Endothelial cell of umbilical vein (primary cell): ENCODE data around the gene SULT1C3. TPM values are rescaled to one million over a fixed set of nuclear protein-coding genes. Genes with fewer than 3 reads are reported as not detected.

ENCODE experiments used
- BruUV-seq: library from RNA; stranded (reverse); fragments of 400-500 nt; replicated peaks from 2 replicates; lab custom pipeline; 2021; lab: Mats Ljungman, UMichigan
- CTCF ChIA-PET: fragments of 300-600, 350-600 bp; sonication (Branson Sonifier 250); formaldehyde crosslinking; loops from one replicate; lab custom pipeline; 2021; ENCODE audit warnings: antibody characterized with exemption, inconsistent platforms; lab: Charles Lee
- POLR2A ChIA-PET: fragments of 300-600, 350-600 bp; sonication (Branson Sonifier 250); formaldehyde crosslinking; loops from one replicate; lab custom pipeline; 2021; ENCODE audit warnings: antibody characterized with exemption, inconsistent platforms; lab: Charles Lee
- DNase-seq: peaks from one replicate; pipeline ENCODE4 v3.0.0-alpha.2; 2011; ENCODE audit warnings: low read depth, low spot score
- FAIRE-seq: peaks from 2 replicates; lab custom pipeline; 2011; peaks lifted over from hg19 to GRCh38; lab: Jason Lieb, UNC
- H2AFZ ChIP-seq: 2 replicates; pipeline ENCODE4 v1.6.0; 2012; ENCODE audit warnings: low read depth, low read length, control low read depth, inconsistent platforms
- H3K27ac ChIP-seq: 2 replicates; pipeline ENCODE4 v1.5.1; 2011; ENCODE audit warnings: low read depth, mild to moderate bottlenecking, control low read depth, low read length, moderate library complexity; ENCODE audit not compliant: insufficient read depth
- H3K27me3 ChIP-seq, 2 experiments: 2 replicates each; pipeline versions ENCODE4 v1.6.0 to v1.6.1; 2011; ENCODE audit warnings: low read length in 2 of 2, mixed read lengths in 1 of 2; ENCODE audit not compliant: control insufficient read depth in 2 of 2, insufficient read depth in 2 of 2
- H3K36me3 ChIP-seq, 2 experiments: 2 replicates in 1 of 2; 3 replicates in 1 of 2; pipeline ENCODE4 v1.5.1; 2011; ENCODE audit warnings: low read length in 2 of 2, mild to moderate bottlenecking in 1 of 2, moderate library complexity in 1 of 2; ENCODE audit not compliant: control insufficient read depth in 2 of 2, insufficient read depth in 2 of 2; ENCODE audit errors: extremely low read depth in 1 of 2
- H3K4me1 ChIP-seq: 3 replicates; pipeline ENCODE4 v1.5.1; 2011; ENCODE audit warnings: mild to moderate bottlenecking, low read length; ENCODE audit not compliant: control insufficient read depth, insufficient read depth; ENCODE audit errors: extremely low read depth
- H3K4me2 ChIP-seq: 2 replicates; pipeline ENCODE4 v1.6.1; 2011; ENCODE audit warnings: low read length, control low read depth, mixed read lengths; ENCODE audit not compliant: insufficient read depth
- H3K4me3 ChIP-seq, 3 experiments: fragments of 200-600 bp in 1 of 3; sonication (generic), shearing (Covaris generic) in 1 of 3; replicated peaks in 1 of 3; 2 replicates each; pipeline ENCODE4 v1.5.1; 2011 to 2016; ENCODE audit warnings: control low read depth in 3 of 3, low read length in 3 of 3, mild to moderate bottlenecking in 2 of 3, inconsistent platforms in 1 of 3, low read depth in 1 of 3, moderate library complexity in 1 of 3; ENCODE audit not compliant: insufficient read depth in 1 of 3
- H3K79me2 ChIP-seq: 2 replicates; pipeline ENCODE4 v1.6.0; 2012; ENCODE audit warnings: low read length, inconsistent platforms; ENCODE audit not compliant: control insufficient read depth, insufficient read depth
- H3K9ac ChIP-seq: replicated peaks from 2 replicates; pipeline ENCODE3; 2011; ENCODE audit warnings: low read length, control low read depth; ENCODE audit not compliant: insufficient read depth; ENCODE audit errors: extremely low read depth
- H3K9me1 ChIP-seq: replicated peaks from 3 replicates; pipeline ENCODE4 v1.6.0; 2011; ENCODE audit warnings: mild to moderate bottlenecking, low read length; ENCODE audit not compliant: control insufficient read depth, insufficient read depth; ENCODE audit errors: extremely low read depth
- H3K9me3 ChIP-seq: replicated peaks from 2 replicates; pipeline ENCODE4 v1.5.1; 2012; ENCODE audit warnings: low read length, inconsistent platforms; ENCODE audit not compliant: control insufficient read depth, insufficient read depth
- H4K20me1 ChIP-seq: replicated peaks from 2 replicates; pipeline ENCODE3; 2011; ENCODE audit warnings: mild to moderate bottlenecking, low read length; ENCODE audit not compliant: control insufficient read depth, insufficient read depth; ENCODE audit errors: extremely low read depth
- EZH2 ChIP-seq: IDR thresholded peaks from 2 replicates; pipeline ENCODE4 v1.6.1; 2012; ENCODE audit warnings: borderline replicate concordance, low read depth, mild to moderate bottlenecking, moderate library complexity, low read length, inconsistent platforms; ENCODE audit not compliant: severe bottlenecking
- FOS ChIP-seq: IDR thresholded peaks from 2 replicates; pipeline ENCODE4 v1.6.1; 2011; ENCODE audit warnings: mild to moderate bottlenecking, low read length, moderate library complexity, borderline replicate concordance; ENCODE audit not compliant: insufficient read depth
- GATA2 ChIP-seq: IDR thresholded peaks from 2 replicates; pipeline ENCODE4 v1.7.0; 2011; ENCODE audit warnings: low read depth, mild to moderate bottlenecking, moderate library complexity, mixed read lengths, low read length; ENCODE audit not compliant: insufficient read length, insufficient read depth
- JUN ChIP-seq: IDR thresholded peaks from 2 replicates; pipeline ENCODE4 v1.6.1; 2011; ENCODE audit warnings: borderline replicate concordance, low read depth; ENCODE audit not compliant: insufficient read length, insufficient read depth
- MYC ChIP-seq: IDR thresholded peaks from one replicate; pipeline ENCODE4 v1.6.1; 2011; ENCODE audit warnings: mild to moderate bottlenecking, low read depth, low read length
- POLR2A ChIP-seq: IDR thresholded peaks from 2 replicates; pipeline ENCODE4 v1.6.1; 2012; ENCODE audit warnings: low read depth, mild to moderate bottlenecking, control low read depth, low read length
- POLR2AphosphoS5 ChIP-seq: IDR thresholded peaks from 2 replicates; pipeline ENCODE4 v1.6.1; 2012; ENCODE audit warnings: low read depth, mild to moderate bottlenecking, control low read depth, low read length, moderate library complexity; ENCODE audit not compliant: insufficient read depth
- dilution Hi-C: fragments of 300-500 bp; cut with MboI; formaldehyde crosslinking; loops from one replicate; pipeline ENCODE4 v1.15.0; 2019; ENCODE audit warnings: low sequenced_read_pairs; ENCODE audit not compliant: extremely low pct_ligation_motif_present
- intact Hi-C: fragments of 100-400 bp; cut with micrococcal nuclease; formaldehyde crosslinking; loops from one replicate; pipeline ENCODE4 v1.10.0; 2022
- polyA plus RNA-seq, 4 experiments: library from polyadenylated mRNA; depleted of rRNA in 3 of 4; stranded (reverse) in 3 of 4; unstranded in 1 of 4; fragments of >200 nt; gene quantifications; 2 replicates each; pipeline versions ENCODE4 v1.2.1 to v1.2.3, GENCODE V29; 2011 to 2012; ENCODE audit warnings: missing spikeins in 1 of 4
- total RNA-seq: library from RNA; stranded (reverse); gene quantifications from 2 replicates; pipeline ENCODE4 v1.2.3, GENCODE V29; 2021
- TF ChIP-seq, protein P1 (sequence below): IDR thresholded peaks from 2 replicates; pipeline ENCODE4 v1.6.1; 2011; ENCODE audit not compliant: insufficient read depth, insufficient read length
- TF ChIP-seq, protein P2 (sequence below), 2 donors: IDR thresholded peaks; 1 replicate in 1 of 2; 2 replicates in 1 of 2; pipeline ENCODE4 v1.5.1; 2011; ENCODE audit warnings: low read length in 2 of 2, mild to moderate bottlenecking in 2 of 2, moderate library complexity in 2 of 2, control low read depth in 1 of 2, inconsistent platforms in 1 of 2, low read depth in 1 of 2; ENCODE audit not compliant: insufficient read depth in 1 of 2; ENCODE audit errors: extremely low read depth in 1 of 2

Gene SULT1C3
- total and polyA plus RNA-seq, 2 donors (not counting 3 experiments of a cell fraction or from before 2014, with no cell fraction given) = not detected

DNA sequence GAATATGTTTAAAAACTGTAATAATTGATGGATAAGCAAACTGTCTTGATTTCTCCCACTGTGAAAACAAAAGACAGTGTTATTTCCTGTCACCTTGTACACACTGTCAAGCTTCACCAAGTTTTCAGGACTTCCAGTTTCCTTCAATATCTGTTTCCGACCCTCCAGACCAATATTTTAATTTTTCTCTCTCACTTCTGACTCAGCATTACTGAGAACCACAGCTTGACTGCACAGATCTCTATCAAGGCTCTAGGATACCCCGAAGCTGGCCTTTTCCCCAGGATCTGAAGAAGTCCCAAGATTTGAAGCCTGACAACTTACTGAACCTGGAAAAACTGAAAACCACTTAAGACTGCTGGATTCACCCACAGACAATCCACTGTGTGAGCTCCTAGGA is 13.2 kb upstream of the SULT1C3 start:
- CTCF ChIA-PET = no interaction called here
- dilution Hi-C loops = no loop called here
- Histone ChIP-seq H3K9me3 (peaks cover 2% of the 10 kb centered on the region), H4K20me1 (no peaks in the 10 kb centered on the region), H3K4me1 (no peaks in the 10 kb centered on the region), H3K9ac (no peak overlapping the region), H3K9me1 (no peaks in the 10 kb centered on the region), H3K79me2 (no peaks in the 10 kb centered on the region), H3K36me3 (no peaks in the 10 kb centered on the region), H2AFZ (no peak overlapping the region), H3K27ac (no peak overlapping the region), H3K4me3 (no peak overlapping the region), H3K27me3 (no peaks in the 10 kb centered on the region), H3K4me2 (no peak overlapping the region)
- intact Hi-C loops = no loop called here
- POLR2A ChIA-PET = no interaction called here
- FAIRE-seq (no peak), DNase-seq (no peak)
- TF ChIP-seq POLR2AphosphoS5 = no peak
- TF ChIP-seq POLR2A = no peak
- TF ChIP-seq EZH2 = no peak
- TF ChIP-seq, protein P1, sequence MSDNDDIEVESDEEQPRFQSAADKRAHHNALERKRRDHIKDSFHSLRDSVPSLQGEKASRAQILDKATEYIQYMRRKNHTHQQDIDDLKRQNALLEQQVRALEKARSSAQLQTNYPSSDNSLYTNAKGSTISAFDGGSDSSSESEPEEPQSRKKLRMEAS = no peak
- no peak for TF ChIP-seq MYC
- no peak for TF ChIP-seq FOS
- TF ChIP-seq, protein P2, sequence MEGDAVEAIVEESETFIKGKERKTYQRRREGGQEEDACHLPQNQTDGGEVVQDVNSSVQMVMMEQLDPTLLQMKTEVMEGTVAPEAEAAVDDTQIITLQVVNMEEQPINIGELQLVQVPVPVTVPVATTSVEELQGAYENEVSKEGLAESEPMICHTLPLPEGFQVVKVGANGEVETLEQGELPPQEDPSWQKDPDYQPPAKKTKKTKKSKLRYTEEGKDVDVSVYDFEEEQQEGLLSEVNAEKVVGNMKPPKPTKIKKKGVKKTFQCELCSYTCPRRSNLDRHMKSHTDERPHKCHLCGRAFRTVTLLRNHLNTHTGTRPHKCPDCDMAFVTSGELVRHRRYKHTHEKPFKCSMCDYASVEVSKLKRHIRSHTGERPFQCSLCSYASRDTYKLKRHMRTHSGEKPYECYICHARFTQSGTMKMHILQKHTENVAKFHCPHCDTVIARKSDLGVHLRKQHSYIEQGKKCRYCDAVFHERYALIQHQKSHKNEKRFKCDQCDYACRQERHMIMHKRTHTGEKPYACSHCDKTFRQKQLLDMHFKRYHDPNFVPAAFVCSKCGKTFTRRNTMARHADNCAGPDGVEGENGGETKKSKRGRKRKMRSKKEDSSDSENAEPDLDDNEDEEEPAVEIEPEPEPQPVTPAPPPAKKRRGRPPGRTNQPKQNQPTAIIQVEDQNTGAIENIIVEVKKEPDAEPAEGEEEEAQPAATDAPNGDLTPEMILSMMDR (IDR thresholded peaks at IDR 0.05; ENCODE audit: extremely low read depth in 1 of 2, insufficient read depth in 1 of 2, low read depth in 1 of 2, low read length in 2 of 2) = no peak
- TF ChIP-seq GATA2 = no peak
- TF ChIP-seq JUN = no peak
- no TSS peak for BruUV-seq
